UCSD-AML1 (cell line): ENCODE data around the gene ELL2.

Experiments
- DNase-seq: peaks from one replicate; lab custom pipeline; 2025; ENCODE audit not compliant: unreplicated experiment; lab: John Stamatoyannopoulos, UW

The ELL2 gene

DNA sequence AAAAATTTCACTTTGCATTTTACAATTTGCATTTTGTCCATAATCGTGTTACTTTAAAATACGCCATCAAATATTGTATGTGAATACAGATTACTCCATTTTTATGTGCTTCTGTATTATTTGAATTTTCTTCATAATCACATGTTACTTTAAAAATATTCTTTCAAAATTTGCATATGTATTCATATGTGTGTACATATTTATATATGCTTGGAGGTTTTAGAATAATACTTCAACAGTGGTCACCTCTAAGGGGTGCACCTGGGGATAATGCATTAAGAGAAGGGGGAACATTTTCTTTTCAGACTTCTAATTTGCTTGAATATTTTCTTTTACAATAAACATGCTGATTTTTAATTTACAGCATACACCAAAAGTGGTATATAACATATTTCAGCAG is 21.9 kb upstream of the ELL2 start:
- DNase-seq = no peak

DNA sequence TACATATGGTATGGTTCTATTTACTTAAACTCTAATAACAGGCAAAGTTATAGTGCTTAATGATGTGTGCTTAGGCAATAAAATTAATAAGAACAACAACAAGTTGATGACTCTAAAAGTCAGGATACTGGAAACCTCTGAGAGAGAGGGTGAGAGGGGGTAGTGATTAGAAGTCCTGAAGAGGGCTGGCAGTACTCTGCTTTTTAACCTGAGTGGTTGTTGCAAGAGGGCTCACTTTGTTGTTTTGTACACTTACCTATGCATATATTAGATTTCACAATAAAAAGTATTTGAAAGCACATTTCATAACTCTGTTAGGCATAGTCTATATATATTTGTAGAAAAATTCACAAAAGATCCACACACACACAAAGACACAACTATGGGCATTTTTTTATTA is 21.4 kb upstream of the ELL2 start:
- no peak for DNase-seq

DNA sequence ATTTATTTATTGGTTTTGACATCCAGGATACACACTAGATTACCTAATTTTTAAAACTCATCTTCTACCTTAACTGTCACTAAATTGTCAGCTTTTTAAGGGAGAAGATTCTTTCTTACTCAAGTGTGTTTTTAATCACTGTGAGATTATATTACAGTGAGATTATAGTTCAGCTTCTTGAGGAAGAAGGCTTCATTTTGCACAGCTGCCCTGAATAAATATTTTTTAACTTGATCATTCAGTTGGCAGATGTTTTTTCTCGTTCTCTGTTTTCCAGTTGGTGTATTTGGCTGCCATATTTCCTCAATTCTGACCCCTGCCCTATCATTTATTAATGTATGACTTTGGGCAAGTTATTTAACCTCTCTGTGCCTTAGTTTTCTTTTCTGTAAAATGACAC is 15.0 kb upstream of the ELL2 start:
- DNase-seq = no peak

DNA sequence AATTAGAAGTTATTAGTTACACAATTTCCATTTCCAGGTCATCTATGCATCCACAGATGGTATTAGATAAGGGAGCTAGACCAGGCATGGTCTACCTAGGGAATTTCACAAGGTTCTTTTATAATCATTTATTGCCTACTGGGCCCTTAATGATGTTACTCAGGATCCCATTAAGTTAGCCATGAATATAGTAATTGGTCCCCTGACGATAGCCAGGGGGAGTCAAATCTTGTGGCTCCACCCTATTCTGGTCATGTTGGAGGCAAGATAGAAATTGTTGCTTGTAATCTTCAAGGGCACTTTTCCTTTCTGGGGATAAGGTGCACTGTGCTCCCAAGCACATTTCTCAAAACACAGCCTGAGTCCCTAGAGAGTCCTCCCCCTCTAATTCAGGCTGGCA is 14.1 kb upstream of the ELL2 start:
- no peak for DNase-seq

DNA sequence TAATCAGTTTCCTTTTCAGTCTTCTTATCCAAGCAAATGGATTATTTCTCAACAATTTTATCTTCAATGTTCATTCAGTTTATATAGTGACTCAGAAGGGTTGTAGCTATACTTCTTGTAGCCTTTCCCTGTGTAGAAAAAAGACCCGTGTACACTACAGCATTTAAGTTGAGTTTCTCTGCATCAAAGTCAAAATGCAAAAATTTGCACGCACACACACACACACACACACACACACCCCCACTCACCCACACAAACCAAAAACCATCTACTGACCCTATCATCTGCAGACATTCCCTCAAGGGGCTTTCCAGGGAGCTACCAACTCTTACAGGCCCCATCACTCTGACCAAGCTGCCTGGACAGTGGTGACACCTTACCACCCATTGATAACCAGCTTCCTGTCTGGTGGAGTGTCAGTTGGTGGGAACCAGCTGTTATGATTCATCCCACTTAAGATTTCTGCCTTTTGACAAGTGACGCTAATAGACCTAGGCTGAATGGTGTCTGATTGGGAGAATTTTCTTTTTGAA is 12.2 kb upstream of the ELL2 start:
- no peak for DNase-seq

DNA sequence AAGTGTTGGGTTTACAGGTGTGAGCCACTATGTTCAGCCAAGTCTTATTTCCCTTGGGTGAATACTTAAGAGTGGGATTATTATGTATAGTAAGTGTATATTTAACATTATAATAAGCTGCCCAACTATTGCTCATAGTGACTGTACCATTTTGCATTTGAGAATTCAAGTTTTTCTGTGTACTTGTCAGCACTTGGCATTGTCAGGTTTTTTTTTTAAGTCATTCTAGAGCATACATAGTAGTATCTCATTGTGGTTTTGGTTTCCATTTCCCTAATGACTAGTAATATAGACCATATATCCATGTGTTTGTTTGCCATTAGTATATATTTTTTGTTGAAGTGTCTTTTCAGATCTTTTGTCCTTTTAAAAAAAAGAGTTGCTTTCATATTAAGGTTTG is 10.5 kb upstream of the ELL2 start:
- no peak for DNase-seq

DNA sequence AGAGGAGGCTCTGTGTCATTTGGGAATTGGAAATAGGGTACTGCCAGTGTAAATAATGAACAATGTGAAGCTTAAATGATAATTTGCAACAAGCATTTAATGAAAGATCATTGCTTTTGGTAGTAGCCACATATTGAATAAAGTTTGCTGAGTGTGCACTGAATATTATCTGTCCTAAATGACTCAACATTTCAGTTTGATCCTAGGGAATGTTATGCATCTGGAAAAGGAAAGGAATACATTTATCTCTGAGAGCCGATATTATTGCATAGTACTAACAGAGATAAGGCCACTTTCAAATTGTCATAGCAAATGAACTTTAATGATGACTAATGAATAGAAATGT is 8.7 kb upstream of the ELL2 start:
- no peak for DNase-seq

DNA sequence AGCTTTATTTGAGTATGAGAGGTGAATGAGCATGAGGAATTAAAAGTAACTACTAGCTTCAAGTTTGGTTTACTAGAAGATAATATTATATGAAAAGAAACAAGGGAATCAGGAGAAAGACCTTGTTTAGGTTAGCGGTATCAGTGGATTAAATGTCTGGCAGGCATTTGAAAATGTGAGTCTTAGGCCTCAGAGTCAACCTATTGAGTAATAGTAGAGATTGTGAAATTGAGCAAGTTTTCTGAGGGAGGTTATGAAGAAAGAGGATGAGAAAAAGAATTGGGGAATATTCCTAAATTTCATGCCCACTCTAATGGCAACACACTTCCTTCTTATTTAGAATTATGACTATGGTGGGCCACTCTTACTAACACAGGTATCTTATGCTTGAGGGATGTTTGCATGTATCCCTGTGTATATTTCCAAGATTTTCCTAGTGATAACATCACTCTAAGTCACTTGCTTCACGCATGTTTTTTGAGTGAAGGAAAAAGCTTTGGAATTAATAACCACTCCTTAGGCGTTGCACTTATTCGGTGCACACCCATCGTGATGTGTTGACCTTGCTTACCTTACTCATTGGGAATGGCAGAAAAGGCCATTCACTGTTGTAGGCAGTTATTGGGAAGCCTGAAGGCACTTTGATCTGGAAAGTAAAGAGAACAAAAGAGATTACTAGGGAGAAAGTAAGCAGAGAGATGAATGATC is 8.2 kb upstream of the ELL2 start:
- no peak for DNase-seq

DNA sequence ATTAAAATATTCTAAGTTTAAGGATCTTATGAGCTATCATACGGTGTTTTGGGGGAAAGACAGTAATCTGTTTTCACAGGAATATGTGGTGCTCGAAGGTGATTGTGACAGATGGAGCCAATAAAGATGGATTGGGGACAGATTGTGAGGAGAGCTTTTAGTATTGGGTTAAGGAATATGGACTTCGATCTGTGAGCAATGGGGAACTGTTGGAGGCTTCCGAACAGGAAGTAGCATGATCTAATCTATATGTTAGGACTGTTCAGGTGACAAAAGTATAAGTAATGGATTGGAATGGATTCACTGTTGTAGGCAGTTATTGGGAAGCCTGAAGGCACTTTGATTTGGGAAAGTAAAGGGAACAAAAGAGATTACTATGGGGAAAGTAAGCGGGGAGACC is 7.4 kb upstream of the ELL2 start:
- DNase-seq = no peak

DNA sequence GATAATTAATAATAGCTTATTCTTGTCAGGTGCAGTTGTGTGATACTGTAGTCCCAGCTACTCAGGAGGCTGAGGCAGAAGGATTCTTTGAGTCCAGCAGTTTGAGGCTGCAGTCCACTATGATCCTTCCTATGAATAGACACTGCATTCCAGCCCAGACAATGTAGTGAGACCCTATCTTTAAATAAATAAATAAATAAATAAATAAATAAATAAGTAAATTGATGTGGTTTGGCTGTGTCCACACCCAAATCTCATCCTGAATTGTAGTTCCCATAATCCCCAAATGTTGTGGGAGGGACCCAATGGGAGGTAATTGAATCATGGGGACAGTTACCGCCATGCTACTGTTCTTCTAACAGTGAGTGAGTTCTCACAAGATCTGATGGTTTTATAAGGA is 5.6 kb upstream of the ELL2 start:
- DNase-seq = no peak

DNA sequence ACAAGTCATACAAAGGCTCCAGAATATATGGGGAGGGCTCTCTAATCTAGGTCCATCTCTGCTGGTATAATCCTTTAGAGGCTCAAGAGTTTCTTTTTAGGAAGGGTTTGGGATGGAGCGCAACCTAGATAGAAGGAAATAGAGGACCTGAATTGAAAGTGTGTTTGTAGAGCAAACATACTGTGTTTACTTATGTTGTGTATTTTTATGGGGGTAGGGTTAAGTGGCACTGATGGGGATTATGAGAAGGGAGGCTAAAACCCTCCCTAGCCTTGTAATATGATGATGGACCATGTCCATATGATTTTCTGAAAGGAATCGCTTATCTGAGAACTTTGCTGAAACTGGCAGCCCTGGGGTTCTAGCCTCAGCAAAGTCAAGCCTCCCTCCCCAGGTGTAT is 4.4 kb upstream of the ELL2 start:
- DNase-seq = no peak

DNA sequence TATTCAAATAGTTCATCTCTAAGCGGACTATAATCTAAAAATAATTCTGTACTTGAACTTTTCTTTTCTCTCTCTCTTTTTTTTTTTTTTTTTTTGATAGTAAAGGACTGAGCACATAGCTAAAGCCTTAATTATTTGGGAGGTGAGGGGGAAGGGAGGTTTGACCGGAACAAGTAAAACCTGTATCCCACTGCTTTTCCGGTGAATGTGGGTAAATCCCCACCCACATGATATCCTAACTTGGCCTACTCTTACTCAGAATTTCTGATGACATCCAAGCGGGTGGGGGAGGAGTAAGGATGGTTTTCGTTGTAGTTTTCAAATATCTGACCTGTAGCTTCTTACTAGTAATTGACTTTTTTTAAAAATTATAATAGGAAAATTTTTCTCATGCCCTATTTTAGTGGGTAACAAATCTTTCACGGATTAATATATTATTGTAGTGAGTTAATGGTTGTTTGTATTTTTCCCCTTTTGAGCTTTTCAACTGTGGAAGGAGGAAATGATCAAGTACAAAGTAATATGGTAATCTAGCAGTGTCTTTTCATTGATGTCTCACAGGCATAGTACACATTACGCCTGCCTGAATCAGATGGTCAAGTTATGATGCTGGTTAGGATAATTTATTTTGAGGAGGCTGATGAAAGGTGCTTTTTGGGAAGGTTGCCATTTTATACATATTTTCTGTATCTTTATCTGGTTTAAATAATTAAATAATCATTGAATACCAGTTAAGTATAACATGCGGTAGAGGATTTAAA is 2.2 kb upstream of the ELL2 start:
- DNase-seq = no peak

DNA sequence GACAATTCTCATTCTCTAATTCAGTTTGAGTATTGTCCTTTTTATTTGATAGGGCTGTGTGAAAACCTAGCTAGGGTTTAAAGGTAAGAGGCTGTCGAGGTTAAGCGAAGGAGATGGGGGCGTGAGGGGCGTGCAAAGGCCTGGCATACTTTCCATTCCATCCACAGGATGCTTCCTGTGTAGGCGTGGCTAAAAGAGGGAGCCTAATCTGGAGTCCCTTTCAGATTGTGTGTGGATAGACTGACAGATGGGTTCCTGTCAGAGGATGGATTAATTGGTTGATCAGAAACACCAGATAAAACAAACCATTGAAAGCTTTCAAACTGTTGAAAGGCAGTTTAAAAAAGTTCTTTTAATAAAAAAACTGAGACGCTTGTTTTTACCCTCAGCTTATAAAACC is 1.1 kb upstream of the ELL2 start:
- DNase-seq = no peak

DNA sequence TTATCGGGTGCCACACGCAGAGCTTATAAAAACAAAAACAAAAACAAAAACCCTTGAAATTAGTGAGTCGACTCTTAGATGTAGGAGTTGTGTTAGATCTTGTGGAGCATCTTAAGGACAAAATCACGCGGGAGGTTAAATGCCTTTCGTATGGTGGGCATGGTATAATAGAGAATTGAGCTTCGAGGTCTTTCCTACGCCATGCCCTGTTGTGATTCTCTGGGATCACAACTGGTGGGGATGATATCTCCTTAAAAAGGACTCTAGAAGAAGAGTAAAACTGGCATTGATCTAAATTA is 773 bp upstream of the ELL2 start:
- no peak for DNase-seq

DNA sequence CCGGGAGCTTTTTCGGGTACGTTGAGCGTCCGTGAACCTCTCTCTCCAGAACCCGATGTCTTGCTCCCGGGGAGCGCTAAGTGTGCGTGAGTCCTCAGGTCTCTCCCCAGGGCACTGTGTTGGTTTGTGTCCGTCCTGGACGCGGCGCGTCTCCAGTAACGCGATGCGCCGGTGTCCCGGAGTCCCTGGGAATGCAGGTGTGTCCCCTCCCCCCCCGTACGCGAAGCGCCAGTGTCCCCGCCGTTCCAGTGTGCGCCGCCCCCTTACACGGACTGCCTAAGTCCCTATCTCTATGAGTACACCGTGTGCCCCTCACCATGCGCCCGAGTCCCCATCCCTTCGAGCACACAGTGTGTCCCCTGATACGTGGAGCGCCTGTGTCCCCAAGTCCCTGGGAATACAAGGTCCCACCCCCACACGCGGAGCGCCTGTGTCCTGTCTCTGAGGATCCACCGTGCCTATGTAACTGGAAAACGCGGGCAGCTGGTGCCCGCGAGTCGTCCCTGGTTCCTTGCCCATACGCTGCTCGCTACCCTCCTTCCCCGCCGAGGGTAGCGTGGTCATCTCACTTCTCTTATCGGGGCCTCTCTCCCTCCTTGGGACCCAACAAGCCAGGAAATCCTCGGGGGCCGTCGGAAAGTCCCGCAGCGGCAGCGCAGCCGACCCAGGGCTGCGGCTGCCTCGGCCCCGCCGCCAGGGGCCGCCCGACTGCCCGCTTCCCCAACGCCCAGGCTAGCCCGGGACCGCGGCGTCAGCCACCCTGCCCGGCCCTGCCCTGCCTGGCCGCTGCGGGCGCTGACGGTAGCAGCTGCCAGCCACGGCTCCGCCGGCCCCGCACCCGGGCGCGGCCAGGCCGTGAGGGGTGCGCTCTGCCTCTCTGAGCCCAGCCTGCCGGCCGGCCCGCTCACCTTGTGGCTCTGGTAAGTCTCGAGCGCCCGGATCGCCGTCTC is 709 bp downstream of the ELL2 start:
- DNase-seq = peak; percentile 83

DNA sequence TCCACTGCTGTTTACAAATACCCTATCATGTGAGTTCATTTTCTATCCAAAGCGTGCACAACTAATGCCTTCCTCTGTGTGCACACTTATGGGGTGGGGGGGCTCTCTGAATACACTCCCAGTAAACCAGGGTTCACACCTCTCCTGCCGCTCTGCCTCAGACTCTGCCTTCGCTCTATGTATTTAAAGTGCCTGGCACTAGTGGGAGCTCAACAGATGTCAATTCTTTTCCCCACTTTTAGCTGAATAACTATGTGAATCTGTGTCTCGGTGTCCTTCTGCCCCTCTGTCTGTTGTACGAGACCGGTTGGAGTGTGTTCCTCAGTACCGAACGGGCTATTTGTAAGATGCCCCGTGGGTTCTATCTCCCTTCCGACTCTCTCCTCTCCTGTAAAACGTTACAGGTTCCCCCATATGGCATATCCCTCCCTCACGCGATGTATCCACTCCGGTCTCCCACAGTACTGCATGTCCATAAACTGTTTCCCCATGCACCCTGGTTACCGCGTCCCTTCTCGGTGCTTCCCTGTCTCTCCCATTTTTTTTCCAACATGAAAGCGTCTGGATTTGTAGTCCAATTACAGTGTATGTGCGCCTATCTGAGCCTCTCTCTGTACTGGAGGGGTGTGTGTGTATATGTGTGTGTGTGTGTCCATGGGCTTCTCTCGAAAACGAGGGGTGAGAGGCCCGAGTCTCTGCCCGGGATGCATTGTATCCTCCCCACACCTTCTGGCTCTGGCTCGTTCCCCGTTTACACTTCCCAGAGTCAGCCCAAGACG is 1.6 kb downstream of the ELL2 start:
- no peak for DNase-seq

DNA sequence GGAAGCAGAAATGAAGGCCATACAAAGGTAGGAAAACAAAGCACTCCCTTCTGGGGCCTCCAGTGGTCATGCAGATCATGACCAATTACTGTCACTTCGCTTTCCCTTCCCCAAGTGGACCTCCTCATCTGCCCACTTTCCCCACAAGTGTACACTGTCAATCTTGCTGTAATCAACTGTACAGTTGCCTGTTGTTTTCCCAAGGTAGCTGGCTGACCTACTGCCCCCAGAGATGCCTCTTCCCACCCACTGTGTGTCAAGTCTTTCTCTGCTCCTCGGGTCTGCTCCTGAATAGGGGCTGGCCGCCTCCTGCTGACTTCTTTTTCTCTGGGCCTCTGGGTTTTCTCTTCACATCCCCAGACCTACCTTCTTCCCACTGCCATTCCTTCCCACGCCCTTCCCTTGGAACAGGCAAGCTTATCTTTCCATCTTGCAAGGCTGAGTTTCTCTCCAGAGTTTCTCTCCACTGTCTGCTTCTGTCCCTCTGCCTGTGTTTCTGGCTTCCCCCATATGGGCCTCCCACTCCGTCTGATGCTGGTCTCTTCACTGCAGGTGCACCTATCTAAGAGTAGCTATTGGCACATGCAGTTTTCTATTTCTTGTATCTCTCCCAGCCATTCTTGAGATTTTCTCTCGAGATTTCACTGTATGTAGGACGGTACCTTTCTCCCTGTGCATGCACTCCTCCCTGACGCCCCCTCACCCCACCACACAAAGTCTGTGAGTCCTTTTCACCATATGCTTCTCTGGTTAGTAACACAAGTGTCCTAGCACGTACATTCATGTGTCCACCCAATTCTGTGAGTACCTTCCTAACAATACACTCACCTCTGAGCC is 2.4 kb downstream of the ELL2 start:
- DNase-seq = no peak

DNA sequence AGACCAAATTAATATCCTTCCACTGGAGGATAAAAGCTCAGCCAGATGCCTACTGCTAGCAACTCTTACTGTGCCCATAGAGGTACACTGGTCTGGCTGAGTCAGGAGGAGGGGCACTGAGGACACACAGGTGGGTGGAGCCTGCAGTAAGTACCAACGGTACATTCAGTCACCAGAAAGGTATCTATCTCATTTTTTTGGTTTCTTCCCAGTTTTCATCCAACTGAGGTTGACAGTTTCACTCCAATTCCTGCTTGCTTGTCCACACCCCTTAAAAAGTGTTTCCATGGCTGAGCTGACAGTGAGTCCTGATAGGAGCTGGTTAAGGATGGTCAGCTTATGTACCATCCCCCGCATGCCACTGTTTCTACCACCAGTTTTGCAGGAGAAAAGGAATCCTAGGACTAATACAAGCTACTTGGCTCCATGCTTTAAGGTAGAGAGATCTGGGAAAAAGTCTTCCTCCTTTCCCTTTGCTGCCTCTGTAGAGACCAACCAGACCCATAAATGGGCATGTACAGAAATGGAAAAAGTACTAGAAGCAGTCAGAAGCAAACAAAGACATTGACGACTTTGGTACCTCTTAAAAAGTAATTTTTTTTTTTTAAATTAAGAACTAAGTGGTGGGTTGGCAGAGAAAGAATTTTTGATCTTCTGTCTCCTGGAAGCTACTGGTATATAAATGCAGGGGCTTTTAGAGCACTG is 3.2 kb downstream of the ELL2 start:
- DNase-seq = no peak

DNA sequence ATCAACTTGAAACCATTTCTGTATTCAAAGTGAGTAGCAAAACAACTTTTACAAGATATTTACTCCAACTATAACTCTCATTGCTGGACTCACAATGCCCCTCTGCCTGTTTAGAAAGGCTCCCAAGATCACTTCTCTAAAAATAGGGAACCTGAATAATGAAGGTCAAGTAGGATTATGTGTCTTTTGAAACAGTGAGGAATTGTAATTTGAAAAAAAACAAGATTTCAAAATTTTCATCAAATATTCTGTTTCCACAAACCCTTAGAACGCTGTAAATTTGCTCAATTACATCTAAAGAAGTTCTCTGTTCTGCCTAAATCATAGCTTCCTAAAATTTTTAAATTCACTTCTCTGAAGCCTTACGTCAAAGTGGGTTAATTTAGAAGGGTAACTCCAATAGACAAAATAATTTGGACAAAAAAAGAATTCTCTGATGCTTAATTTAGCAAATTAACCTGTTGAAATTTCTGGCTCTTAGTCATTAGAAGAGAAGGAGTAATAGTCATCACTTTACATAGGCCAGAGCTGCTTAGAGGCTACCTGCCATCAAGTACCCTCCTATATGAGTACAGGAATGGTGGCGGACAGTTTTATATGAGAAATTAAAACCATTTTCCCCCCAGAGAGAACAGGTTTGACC is 4.0 kb downstream of the ELL2 start:
- DNase-seq = no peak
